Activated T-helper 17 cell treated with anti-CD3 and anti-CD28 coated beads, Interleukin-2, amount 50 U/mL, for 72 hours (primary cell): ENCODE measurements around the gene NEDD4. TPM values are rescaled to one million over a fixed set of nuclear protein-coding genes. Genes with fewer than 3 reads are reported as not detected.

Source experiments
- ATAC-seq: fragments of 150-1000 bp; cut with Tn5 transposase; replicated peaks from 2 replicates; pipeline ENCODE4 v1.10.0; 2021; ENCODE audit warnings: mild to moderate bottlenecking, moderate library complexity
- H3K27ac Mint-ChIP-seq: one replicate; pipeline ENCODE4 v1.8.0; 2022; ENCODE audit warnings: mixed read lengths
- H3K27me3 Mint-ChIP-seq: one replicate; pipeline ENCODE4 v1.8.0; 2022; ENCODE audit warnings: mixed read lengths
- H3K36me3 Mint-ChIP-seq: one replicate; pipeline ENCODE4 v1.8.0; 2022; ENCODE audit warnings: low read depth, mild to moderate bottlenecking, mixed read lengths
- H3K4me1 Mint-ChIP-seq: one replicate; pipeline ENCODE4 v1.8.0; 2022; ENCODE audit warnings: mixed read lengths
- H3K4me3 Mint-ChIP-seq: one replicate; pipeline ENCODE4 v1.8.0; 2022; ENCODE audit warnings: mild to moderate bottlenecking, mixed read lengths
- H3K9me3 Mint-ChIP-seq: one replicate; pipeline ENCODE4 v1.8.0; 2022; ENCODE audit warnings: mixed read lengths
- total RNA-seq, 2 donors: library from RNA; stranded (reverse); gene quantifications; one replicate each; pipeline ENCODE4 v1.2.3, GENCODE V29; 2022

NEDD4 gene
- total RNA-seq, 2 donors from 2014 or later: 10.2 to 18.4 TPM

GRCh38 chr15:55912982-55913381, 80.4 kb downstream of the NEDD4 start:
- H3K4me3 Mint-ChIP-seq: no peak overlapping the region
- H3K27ac Mint-ChIP-seq: no peak overlapping the region
- no peaks in the 10 kb centered on the region for H3K9me3 Mint-ChIP-seq
- H3K36me3 Mint-ChIP-seq: no peaks in the 10 kb centered on the region
- no peaks in the 10 kb centered on the region for H3K27me3 Mint-ChIP-seq
- H3K4me1 Mint-ChIP-seq: no peaks in the 10 kb centered on the region
- no peak for ATAC-seq

- H3K27ac Mint-ChIP-seq: no peak overlapping the region
- no peaks in the 10 kb centered on the region for H3K36me3 Mint-ChIP-seq
- no peak overlapping the region for H3K4me3 Mint-ChIP-seq
- H3K9me3 Mint-ChIP-seq: no peaks in the 10 kb centered on the region
- H3K4me1 Mint-ChIP-seq: no peaks in the 10 kb centered on the region
- ATAC-seq: no peak
- H3K27me3 Mint-ChIP-seq: no peaks in the 10 kb centered on the region
These were observed 84.2 kb downstream of the NEDD4 start for GRCh38 chr15:55909036-55909811.

GRCh38 chr15:55907797-55908196, 85.6 kb downstream of the NEDD4 start:
- no peaks in the 10 kb centered on the region for H3K27me3 Mint-ChIP-seq

GRCh38 chr15:55902981-55903380, 90.4 kb downstream of the NEDD4 start:
- Mint-ChIP-seq H3K36me3 (no peaks in the 10 kb centered on the region), H3K27ac (no peak overlapping the region)

More at GRCh38 chr15:55907797-55908196, 85.6 kb downstream of the NEDD4 start:
- no peaks in the 10 kb centered on the region for H3K36me3 Mint-ChIP-seq
- no peak for ATAC-seq
- no peak overlapping the region for H3K27ac Mint-ChIP-seq
- H3K9me3 Mint-ChIP-seq: no peaks in the 10 kb centered on the region
- no peak overlapping the region for H3K4me3 Mint-ChIP-seq
- H3K4me1 Mint-ChIP-seq: no peaks in the 10 kb centered on the region

GRCh38 chr15:55900019-55900418, 93.4 kb downstream of the NEDD4 start:
- Mint-ChIP-seq H3K9me3 (no peaks in the 10 kb centered on the region), H3K27ac (no peak overlapping the region), H3K36me3 (no peaks in the 10 kb centered on the region), H3K4me1 (peaks cover 6% of the 10 kb centered on the region), H3K4me3 (no peak overlapping the region), H3K27me3 (no peaks in the 10 kb centered on the region)
- no peak for ATAC-seq

More at GRCh38 chr15:55902981-55903380, 90.4 kb downstream of the NEDD4 start:
- no peaks in the 10 kb centered on the region for H3K9me3 Mint-ChIP-seq
- no peak for ATAC-seq
- H3K4me3 Mint-ChIP-seq: no peak overlapping the region
- no peaks in the 10 kb centered on the region for H3K4me1 Mint-ChIP-seq
- no peaks in the 10 kb centered on the region for H3K27me3 Mint-ChIP-seq

GRCh38 chr15:55899537-55899936, 93.9 kb downstream of the NEDD4 start:
- H3K9me3 Mint-ChIP-seq: no peaks in the 10 kb centered on the region
- no peak overlapping the region for H3K4me3 Mint-ChIP-seq
- ATAC-seq: no peak
- H3K4me1 Mint-ChIP-seq: peaks cover 6% of the 10 kb centered on the region
- no peak overlapping the region for H3K27ac Mint-ChIP-seq
- H3K27me3 Mint-ChIP-seq: no peaks in the 10 kb centered on the region
- no peaks in the 10 kb centered on the region for H3K36me3 Mint-ChIP-seq

GRCh38 chr15:55897560-55898336, 95.7 kb downstream of the NEDD4 start:
- Mint-ChIP-seq H3K9me3 (no peaks in the 10 kb centered on the region), H3K36me3 (no peaks in the 10 kb centered on the region), H3K4me3 (no peak overlapping the region), H3K27me3 (no peaks in the 10 kb centered on the region), H3K4me1 (peaks cover 6% of the 10 kb centered on the region), H3K27ac (no peak overlapping the region)
- peak; percentile 37 for ATAC-seq

GRCh38 chr15:55894399-55894965, 98.9 kb downstream of the NEDD4 start:
- Mint-ChIP-seq H3K9me3 (no peaks in the 10 kb centered on the region), H3K27ac (no peak overlapping the region), H3K27me3 (no peaks in the 10 kb centered on the region), H3K4me3 (no peak overlapping the region), H3K4me1 (peaks cover 6% of the 10 kb centered on the region), H3K36me3 (no peaks in the 10 kb centered on the region)
- no peak for ATAC-seq

GRCh38 chr15:55893852-55894251, 99.6 kb downstream of the NEDD4 start:
- Mint-ChIP-seq H3K36me3 (no peaks in the 10 kb centered on the region), H3K4me3 (no peak overlapping the region), H3K9me3 (peaks cover 6% of the 10 kb centered on the region), H3K4me1 (peaks cover 6% of the 10 kb centered on the region), H3K27ac (no peak overlapping the region), H3K27me3 (no peaks in the 10 kb centered on the region)
- ATAC-seq: no peak

GRCh38 chr15:55891196-55891595, 102.2 kb downstream of the NEDD4 start:
- H3K4me3 Mint-ChIP-seq: no peak overlapping the region

GRCh38 chr15:55884223-55884622, 109.2 kb downstream of the NEDD4 start:
- no peaks in the 10 kb centered on the region for H3K36me3 Mint-ChIP-seq
- no peak for ATAC-seq
- H3K27me3 Mint-ChIP-seq: no peaks in the 10 kb centered on the region
- H3K4me3 Mint-ChIP-seq: no peak overlapping the region
- H3K4me1 Mint-ChIP-seq: no peaks in the 10 kb centered on the region
- H3K27ac Mint-ChIP-seq: no peak overlapping the region
- H3K9me3 Mint-ChIP-seq: peaks cover 9% of the 10 kb centered on the region

More at GRCh38 chr15:55891196-55891595, 102.2 kb downstream of the NEDD4 start:
- peaks cover 6% of the 10 kb centered on the region for H3K4me1 Mint-ChIP-seq
- H3K27ac Mint-ChIP-seq: no peak overlapping the region
- no peaks in the 10 kb centered on the region for H3K27me3 Mint-ChIP-seq
- H3K9me3 Mint-ChIP-seq: peaks cover 11% of the 10 kb centered on the region
- no peak for ATAC-seq
- no peaks in the 10 kb centered on the region for H3K36me3 Mint-ChIP-seq

GRCh38 chr15:55879181-55879580, 114.2 kb downstream of the NEDD4 start:
- no peak for ATAC-seq
- H3K36me3 Mint-ChIP-seq: no peaks in the 10 kb centered on the region
- no peak overlapping the region for H3K27ac Mint-ChIP-seq
- H3K4me3 Mint-ChIP-seq: no peak overlapping the region
- no peaks in the 10 kb centered on the region for H3K9me3 Mint-ChIP-seq
- no peaks in the 10 kb centered on the region for H3K4me1 Mint-ChIP-seq
- no peaks in the 10 kb centered on the region for H3K27me3 Mint-ChIP-seq

GRCh38 chr15:55873024-55873720, 120.2 kb downstream of the NEDD4 start:
- peaks cover 12% of the 10 kb centered on the region for H3K36me3 Mint-ChIP-seq
- no peaks in the 10 kb centered on the region for H3K27me3 Mint-ChIP-seq
- ATAC-seq: no peak
- H3K27ac Mint-ChIP-seq: peak overlapping the region; percentile 34
- no peaks in the 10 kb centered on the region for H3K9me3 Mint-ChIP-seq
- H3K4me1 Mint-ChIP-seq: no peaks in the 10 kb centered on the region
- no peak overlapping the region for H3K4me3 Mint-ChIP-seq

GRCh38 chr15:55872471-55872870, 120.9 kb downstream of the NEDD4 start:
- H3K4me3 Mint-ChIP-seq: no peak overlapping the region
- H3K9me3 Mint-ChIP-seq: no peaks in the 10 kb centered on the region
- no peaks in the 10 kb centered on the region for H3K4me1 Mint-ChIP-seq
- H3K27me3 Mint-ChIP-seq: no peaks in the 10 kb centered on the region
- peaks cover 12% of the 10 kb centered on the region for H3K36me3 Mint-ChIP-seq
- ATAC-seq: no peak
- no peak overlapping the region for H3K27ac Mint-ChIP-seq
